HG03103 (cell line): Measurements from ENCODE around the gene SASH1.
"Not testable (repeated sequence)": the region's sequence is repeated elsewhere in the genome, so short reads cannot be mapped to it uniquely, and the experiment has no call there.

Source experiments
- ATAC-seq: cut with Tn5 transposase; IDR thresholded peaks from one replicate; pipeline ENCODE4 v1.9.1; 2021; ENCODE audit warnings: low read depth; ENCODE audit not compliant: unreplicated experiment

SASH1 gene

DNA sequence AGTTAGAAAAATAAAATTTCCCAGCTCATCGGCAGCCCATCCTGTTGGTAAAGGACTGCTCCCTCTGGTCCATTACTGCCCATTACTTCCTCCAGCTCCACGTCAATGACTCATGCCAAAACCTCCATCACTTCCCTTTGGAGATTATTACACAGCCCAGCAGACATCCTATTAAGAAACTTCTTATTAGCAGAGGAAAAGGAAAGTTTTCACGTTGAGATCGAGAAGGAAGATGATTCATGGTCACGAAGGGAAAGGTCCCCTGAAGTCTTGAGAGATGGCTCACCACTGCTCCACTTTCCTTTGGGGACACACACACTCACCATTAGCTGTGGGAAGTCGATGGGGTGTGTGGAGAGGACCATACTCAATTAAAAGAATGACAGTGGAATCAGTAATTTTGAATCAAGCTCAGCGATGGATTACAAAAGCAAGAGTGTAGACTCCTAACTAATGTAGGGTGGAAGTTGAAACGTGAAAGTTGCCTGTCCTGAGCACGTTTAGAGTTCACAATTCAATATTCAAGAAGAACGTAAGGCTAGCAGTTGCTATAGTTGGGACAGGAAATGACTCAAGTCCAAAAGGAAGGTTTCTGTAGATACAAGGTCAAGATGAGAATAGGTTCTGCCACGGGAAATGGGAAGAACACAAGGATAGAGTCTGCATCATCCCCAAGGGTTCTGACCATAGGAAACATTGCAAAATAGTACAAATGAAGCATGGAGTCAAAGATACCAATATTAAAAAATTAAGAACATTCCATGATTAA, 21.6 kb downstream of the SASH1 start:
- no peak for ATAC-seq

DNA sequence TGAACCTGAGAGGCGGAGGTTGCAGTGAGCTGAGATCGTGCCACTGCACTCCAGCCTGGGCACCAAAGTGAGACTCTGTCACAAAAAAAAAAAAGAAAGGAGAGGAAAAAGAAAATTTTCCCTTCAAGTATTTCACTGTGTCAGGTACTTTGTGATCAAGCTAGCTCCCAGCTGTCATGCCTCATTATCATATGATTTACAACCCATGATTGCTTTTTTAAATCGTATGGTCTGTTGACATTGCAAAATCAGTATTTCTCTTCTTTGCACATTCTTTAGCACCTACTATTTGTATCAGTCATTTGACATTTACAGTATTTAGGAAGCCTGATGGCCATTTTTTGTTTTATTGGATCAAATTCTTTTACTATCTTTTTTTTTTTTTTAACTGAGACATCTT, 22.4 kb downstream of the SASH1 start:
- ATAC-seq: no peak

GRCh38 chr6:148367411-148368024, 24.9 kb downstream of the SASH1 start:
- ATAC-seq: no peak

DNA sequence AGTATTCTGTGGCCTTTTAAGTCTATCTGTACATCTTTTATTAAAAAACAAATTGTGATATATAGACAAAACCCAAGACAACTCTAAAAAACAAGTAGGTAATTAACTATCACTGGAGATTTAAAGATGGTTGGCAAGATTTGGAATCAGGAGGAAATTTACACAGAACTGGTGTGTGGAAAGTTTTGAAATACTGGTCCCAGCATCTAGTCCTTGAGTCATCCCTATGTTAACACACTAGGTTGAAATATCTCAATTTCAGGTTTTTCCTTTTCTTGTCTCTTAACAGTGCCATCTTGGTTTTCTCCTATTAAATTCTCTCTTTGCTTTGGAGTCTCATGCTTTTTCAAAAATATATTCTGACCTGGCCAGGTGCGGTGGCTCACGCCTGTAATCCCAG, 27.5 kb downstream of the SASH1 start:
- ATAC-seq: no peak

DNA sequence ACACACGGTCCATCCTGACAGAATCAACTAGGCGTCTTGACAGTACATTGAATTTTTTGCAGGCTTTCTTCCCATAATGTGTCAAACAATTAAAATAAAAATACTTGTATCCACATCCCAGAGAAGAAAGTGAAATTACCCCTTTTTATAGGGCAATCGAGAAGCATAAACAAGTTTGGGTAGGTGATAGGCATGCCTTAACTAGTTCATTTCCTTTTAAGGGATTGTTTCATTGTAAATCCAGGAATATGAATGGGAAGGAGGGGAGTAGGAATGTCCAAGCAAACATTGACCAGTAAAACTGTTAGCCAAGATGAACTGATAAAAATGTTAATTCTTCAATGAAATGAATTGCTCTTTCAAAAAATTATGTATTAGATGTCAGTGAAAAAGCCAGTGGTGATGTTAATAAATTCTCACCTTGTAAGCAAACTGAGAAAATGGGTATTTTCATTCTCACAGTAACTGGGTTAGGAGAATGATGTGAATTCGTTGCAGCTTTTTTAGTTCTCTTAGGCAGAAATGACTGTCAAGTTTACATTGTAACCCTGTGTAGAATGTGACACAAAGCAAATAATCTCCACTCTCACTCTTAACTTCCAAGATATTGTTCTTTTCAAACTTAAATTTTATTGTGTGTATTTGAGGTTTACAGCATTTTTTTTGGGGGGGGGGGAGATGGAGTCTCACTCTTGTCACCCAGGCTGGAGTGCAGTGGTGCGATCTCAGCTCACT, 31.6 kb downstream of the SASH1 start:
- ATAC-seq: no peak

DNA sequence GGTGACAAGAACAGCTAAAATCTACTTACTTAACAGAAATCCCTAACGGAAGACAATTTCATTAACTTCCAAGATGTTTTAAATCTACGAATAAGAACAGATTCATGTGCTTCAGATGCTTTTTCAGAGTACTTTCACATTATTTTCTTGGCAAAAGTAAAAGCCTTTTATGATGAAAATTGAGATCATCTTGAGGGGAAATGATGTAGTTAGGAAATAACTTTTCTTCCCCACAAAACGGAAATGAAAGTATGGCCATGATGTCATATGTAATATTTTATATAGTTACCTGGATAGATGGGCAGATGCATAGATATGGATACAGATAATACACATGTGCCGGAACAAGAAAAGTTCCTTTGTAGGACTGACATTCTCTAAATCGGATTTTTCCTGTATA, 32.8 kb downstream of the SASH1 start:
- no peak for ATAC-seq

DNA sequence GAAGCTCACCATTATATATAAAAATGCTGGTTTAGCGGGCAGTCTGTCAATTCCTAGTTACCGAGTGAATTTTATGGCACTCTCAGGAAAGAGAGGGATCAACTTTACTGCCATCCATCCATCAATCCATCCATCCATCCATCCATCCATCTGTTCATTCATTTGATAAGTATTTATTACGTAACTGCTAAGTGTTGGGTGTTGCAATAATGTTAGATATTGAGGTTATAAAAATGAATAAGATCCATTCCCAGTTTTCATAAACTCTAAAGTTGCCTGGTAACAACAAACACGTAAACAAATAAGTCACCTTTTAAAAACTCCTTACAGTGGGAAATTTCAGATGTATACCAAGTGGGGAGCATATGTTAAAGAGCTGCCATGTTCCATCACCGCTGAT, 36.8 kb downstream of the SASH1 start:
- ATAC-seq: no peak

- no peak for ATAC-seq
These were observed 37.5 kb downstream of the SASH1 start for GRCh38 chr6:148379966-148380713.

GRCh38 chr6:148382051-148382450, 39.4 kb downstream of the SASH1 start:
- not testable (repeated sequence) for ATAC-seq

DNA sequence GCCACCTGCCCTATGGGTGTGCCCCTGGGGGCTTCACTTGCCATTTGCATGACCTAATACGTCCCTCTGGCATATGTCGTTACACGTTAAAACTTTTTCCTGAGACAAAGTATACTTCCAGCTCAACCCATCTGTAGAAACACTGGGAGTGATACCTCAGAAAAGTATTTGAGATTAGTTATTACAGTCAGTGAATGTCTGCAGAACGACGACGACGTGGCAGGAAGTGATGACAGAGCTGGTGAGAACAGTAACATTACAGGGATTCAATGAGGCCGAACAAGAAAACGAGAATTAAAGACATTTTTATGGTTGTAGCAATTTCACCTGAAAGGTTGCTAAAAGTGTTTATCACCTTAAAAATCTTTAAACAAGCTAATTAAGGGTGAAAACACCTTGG, 40.2 kb downstream of the SASH1 start:
- no peak for ATAC-seq

- no peak for ATAC-seq
These were observed 41.2 kb downstream of the SASH1 start for GRCh38 chr6:148383658-148384368.

DNA sequence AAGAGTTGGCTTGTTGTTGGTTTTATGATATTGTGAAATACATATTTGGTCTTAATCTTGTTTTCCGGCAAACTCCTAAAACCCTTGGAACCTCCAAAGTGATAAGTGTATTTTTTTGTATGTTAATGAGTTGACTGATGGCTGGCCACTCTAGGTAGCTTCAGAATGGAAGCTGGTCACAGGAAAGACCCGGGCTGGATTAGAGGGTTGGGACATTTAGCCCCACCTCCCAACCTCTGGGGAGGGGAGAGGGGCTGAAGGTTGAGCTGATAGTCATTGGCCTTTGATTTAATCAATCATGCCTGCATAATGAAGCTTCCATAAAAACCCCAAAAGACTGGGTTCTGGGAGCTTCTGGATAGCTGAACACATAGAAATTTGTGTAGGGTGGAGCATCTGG, 42.7 kb downstream of the SASH1 start:
- no peak for ATAC-seq

DNA sequence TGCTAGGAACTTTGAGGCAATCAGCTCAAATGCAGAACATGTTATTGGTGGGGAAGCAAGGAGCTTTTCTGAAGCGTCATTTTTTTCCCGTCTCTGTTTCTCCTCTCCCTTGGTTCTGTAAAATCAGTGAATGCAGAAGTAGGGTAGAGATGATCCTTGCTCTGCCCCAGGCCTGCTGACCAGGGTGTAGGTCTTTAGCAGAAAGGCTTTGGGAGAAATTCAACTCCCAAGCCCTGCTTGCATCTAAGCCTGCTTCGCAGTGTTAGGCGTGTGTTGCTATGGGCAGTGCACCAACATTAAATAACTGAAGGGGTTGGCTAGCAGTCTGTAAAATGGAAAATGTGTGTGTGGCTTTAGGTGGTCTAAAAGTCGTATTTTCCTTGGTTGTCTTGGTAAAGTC, 45.9 kb downstream of the SASH1 start:
- no peak for ATAC-seq

DNA sequence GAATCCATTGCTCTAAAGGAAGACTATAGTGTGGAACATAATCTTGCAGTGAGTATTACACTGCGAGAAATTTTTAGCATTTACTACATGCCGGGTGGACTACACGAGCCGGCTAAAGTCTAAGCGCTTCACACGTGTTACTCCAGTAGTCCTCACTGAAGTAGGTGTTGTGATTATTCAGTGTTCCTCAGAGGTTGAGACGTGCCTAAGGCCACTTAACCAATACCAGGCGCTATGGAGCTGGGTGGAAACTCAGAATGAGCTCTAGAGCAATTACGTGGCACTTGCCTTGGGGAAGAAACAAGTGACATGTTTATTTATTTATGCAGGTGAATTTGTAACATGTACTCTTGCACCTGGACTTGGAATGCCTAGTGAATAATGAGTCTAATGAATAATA, 46.4 kb downstream of the SASH1 start:
- no peak for ATAC-seq

DNA sequence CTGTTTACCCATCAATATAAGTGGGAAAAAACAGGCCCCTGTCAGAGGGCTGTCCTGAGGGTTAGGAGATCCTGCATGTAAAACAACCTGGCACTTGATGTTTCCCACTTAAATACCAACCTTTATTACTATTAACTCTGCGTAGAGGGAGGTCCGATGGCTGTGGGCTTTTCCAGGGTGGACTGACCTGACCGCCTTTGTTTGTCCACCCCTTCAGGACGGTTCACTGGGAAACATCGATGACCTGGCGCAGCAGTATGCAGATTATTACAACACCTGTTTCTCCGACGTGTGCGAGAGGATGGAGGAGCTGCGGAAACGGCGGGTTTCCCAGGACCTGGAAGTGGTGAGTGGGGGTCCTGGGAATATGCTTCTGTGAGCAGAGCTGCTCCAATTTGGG, 47.3 kb downstream of the SASH1 start:
- no peak for ATAC-seq

- not testable (repeated sequence) for ATAC-seq
These were observed 49.5 kb downstream of the SASH1 start for GRCh38 chr6:148392127-148392526.

- ATAC-seq: no peak
These were observed 50.0 kb downstream of the SASH1 start for GRCh38 chr6:148392671-148393070.

- no peak for ATAC-seq
These were observed 53.0 kb downstream of the SASH1 start for GRCh38 chr6:148395583-148396101.

- ATAC-seq: no peak
These were observed 53.8 kb downstream of the SASH1 start for GRCh38 chr6:148396411-148396810.

DNA sequence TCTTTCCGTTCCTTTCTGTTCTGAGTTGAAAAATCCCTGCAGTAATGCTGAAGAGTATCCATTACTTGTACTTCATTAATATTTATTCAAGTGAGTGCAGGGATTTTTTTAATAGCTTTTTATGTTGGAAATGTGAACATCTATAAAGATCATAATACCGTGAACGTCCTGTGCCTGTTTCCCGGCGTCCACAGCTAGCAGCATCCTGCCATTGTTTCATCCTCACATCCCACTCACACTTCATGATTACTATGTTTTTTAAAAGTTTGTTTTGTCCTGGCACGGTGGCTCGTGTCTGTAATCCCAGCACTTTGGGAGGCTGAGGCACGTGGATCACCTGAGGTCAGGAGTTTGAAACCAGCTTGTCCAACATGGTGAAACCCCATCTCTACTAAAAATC, 54.3 kb downstream of the SASH1 start:
- no peak for ATAC-seq
